ENCODE measurements around the gene HIPK2.

HIPK2 gene

DNA sequence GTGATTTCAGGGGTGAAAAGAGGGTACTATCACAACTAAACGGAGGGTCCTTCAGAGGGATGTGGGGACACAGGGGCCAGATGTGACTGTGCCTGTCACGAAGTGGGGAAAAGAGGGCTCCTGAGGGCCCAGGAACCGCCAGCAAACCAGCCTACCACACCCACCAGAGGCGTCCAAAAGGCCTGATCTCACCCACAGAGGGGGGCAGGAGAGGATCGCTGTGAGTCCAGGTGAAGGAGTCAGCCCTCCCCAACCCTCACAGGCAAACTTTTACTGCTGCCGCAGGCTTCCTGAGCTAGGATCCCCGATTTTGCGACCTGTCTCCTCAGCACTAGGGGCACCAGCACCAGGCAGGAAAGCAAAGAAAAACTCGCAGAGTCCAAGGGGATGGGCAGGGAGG is 64.7 kb downstream of the HIPK2 start:
- no peak for DNase-seq

DNA sequence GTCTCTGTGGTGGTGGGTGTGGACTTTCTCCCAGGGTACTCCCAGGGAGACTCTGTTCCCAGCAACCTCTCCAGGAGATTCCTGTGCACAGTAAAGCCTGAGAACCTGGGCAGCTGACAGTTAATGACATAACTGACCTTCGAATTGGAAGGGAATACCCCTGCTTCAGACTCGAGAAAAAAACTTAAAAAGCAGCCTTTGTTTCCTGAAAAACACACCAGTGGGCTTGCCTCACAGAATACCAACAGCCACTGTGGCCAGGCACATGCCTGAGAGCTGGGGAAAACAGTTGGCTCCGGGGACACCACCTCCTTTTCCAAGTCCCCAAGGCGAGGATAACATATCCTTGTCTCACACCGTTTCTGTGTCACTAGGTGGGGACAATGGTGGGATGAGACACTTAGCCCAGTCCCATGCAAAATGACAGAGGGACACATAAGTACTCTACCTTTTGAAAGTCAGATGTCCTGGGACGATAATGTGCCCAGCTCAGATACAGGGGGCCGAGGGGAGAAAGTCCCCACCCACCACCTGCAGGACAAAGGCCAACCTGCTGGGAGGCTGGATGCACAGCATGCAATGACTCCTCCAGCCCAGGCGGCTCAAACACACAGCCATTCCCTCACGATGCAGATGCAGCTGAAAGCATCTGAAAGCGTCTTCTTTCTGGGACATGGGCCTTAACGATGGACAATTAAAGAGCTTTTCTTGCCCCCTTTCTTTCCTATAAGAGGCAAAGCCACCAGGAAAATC is 65.6 kb downstream of the HIPK2 start:
- no peak for DNase-seq

DNA sequence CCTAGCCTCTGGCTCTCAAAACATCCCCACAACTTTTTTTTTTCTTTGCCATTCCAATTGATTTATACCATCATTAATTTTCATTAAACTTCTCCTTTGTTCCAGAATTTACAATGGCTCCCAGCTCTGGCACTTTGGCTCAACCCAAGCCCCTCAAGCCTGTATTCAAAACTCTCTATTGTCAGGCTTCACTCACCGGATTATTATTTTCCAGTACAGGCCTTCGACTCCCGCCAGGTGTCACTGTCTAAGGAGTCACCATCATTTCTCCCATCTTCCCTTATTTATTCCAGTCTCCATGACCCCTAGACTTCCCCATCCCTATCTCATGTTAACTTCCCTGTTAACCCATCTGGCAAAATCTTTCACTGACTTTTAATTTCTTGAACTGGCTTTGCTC is 67.8 kb downstream of the HIPK2 start:
- no peak for DNase-seq

DNA sequence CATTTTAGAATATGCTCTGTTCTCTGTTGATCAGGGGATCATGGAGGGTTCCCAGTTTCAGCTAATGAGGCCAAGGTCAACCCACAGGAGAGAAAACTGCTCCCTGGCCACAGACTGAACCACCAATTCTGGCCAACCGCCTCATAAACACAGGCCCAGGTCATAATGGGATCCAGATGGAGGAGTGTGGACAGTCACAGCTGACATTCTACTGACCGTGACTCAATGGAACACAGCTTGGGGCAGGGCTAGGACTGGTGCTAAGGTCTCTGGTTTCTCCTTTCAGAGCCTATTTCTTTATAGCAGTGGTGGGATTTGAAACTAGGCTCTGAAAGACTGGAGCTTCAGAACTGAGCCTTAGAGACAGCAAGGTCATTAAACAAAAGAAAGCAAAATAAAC is 68.3 kb downstream of the HIPK2 start:
- no peak for DNase-seq

DNA sequence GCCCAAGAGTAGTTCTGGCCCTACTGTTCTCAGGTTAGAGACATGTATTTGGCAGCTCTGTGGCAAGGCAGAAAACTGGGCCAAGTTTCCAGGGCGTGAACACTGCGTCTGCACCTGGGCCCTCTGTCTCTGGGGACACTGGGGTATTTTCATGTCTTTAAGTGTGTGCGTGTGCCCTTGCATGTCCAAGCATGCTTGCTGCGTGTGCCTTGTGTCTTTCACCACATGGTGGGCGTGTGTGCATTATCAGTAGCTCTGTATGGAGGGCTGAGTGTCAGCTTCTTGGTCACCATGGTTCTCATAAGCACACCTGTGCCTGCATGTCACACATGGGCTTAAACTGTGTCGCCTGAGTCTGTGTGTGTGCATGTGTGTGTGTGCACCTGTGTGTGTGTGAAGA is 69.3 kb downstream of the HIPK2 start:
- DNase-seq = no peak

GRCh38 chr7:139706837-139707236 is 71.0 kb downstream of the HIPK2 start:
- DNase-seq = no peak

DNA sequence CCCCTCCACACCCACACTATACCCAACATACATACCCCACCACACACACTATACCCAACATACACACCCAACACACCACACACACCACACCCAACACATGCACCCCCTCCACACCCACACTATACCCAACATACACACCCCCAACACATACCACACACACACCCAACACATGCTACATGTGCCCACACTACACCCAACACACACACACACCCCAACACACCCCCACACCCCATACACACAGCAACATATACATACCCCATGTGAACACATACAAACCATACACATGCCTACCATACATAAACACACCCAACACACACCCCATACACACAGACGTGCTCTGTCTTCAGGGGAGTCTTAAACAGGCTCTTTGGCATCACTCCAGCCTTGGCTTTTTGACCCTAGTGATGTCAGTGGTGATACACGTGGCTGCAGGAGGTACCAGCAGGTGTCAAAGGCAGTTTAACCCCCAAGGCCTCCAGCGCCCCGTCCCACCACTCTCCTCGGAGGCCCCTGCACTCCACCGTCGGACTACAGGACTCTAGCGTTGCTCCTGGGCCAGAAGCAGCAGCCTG is 73.4 kb downstream of the HIPK2 start:
- DNase-seq = no peak

GRCh38 chr7:139703487-139704307 is 74.1 kb downstream of the HIPK2 start:
- DNase-seq = no peak

DNA sequence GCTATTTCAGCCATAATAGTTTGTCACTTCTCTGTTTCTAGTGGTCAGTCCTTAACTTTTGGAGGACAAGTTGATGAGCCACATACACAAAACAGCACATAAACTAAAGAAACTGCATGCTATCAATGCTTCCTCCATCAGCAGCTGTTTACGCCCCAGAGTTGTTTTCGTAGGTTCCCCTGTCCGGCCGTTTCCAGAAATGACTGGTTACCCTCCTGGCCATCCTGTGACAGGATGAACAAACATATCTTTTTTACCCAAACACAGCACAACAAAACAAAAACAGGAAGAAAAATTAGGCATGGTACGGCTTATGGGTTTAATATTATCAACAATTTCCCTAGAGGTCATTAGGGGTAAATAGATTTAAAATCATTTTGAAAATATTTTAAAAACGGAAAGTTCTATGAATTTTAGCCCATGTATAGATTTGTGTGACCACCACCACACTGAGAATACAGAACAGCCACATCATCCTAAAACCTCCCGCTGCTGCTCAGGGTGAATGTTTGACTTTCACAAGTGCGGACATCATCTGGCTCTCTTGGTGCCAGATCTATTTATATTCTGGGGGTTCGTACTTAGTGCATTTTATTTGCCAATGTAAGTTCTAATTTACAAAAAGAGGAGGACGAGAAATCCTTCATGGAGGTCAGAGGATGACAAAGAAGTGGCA is 74.8 kb downstream of the HIPK2 start:
- DNase-seq = no peak

GRCh38 chr7:139702313-139702731 is 75.5 kb downstream of the HIPK2 start:
- DNase-seq = no peak

GRCh38 chr7:139701908-139702307 is 75.9 kb downstream of the HIPK2 start:
- DNase-seq = no peak

- DNase-seq = no peak
These were observed 77.1 kb downstream of the HIPK2 start for GRCh38 chr7:139700505-139701235.

DNA sequence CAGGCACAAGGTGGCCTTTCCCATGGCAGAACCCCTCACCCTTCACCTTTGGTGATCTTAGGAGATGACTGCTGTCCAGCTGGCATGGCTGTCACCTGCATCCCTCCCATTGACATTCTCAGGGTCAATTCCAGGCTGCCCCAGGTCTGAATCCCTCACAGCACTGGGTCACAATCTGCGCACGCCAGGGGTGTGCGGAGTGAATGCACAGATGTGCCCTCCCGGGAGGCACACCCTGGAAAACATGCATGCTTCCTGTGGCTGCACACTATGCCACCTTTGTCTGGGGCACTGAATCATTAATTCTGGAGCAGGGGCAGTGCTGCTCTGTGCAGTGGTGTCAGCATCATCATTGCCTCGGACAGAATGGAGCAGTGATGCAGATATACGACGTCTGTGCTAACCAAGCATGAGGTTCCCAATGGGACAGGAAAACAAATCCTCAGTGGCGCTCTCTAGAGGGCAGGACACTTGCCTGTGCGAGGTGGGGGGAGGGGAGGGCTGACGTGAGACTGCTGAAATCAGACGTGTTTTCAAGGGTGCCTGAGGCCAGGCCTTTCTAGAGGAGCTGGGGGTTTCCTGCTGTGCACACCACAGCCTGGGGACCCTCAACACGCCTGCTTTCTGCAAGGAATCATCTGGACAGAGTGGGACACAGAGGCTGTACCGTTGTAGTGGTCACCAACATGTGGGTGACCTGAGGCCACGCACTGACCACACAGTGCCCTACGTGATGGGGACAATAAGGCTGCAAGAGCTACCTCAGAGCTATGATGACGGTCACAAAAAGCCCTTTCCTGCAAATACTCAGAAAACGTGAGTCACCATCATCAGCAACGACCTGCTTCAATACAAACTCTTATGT is 77.9 kb downstream of the HIPK2 start:
- no peak for DNase-seq

DNA sequence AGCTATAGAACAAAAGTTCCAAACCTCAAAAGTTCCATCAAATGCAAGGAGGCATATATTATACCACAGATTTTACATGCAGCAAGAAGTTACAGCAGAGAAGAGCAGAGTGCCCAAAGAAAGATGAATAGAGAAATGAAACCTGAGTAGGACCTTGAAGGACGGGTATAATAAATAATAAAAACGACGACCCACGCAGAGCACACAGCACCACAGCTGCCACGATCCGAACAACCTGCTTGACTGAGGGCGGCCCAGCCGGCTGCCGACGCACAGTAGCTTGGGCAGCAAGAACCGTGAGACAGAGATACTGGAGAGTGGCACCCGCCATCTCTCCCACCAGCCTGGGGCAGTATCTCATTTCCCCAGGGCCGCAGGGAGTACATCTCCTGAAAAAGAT is 79.0 kb downstream of the HIPK2 start:
- no peak for DNase-seq

DNA sequence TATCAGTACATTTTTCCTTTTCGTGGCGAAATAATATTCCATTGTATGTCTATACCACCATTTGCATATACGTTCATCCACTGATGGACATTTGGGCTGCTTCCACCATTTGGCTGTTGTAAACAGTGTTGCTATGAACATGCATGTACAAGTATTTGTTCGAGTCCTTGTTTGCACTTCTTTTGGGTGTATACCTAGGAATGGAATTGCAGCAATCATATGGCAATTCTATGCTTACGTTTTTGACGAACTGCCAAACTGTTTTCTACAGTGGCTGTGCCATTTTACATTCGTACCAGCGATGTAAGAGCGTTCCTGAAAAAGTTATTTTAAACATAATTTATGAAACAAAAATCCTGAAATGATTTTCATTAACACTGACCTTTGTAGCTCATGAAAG is 79.5 kb downstream of the HIPK2 start:
- no peak for DNase-seq

DNA sequence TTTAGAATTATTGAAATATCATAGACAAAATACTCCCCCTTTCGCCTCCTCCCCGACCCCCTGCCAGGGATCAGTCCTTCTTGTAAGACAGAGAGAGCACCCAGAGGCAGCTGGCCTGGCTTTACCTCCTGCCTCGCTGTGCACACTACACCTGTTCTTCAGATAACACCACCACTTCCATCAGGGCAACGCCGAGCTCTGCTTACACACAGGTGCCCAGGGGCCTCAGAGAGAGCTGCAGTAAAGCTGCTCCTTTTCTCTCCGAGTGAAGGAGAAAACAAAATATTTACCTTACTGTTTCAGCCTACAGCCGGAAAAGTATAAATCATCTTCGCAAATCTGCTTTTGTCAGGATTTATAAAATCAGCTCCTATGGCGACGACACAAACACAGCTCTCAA is 80.7 kb downstream of the HIPK2 start:
- no peak for DNase-seq

GRCh38 chr7:139696552-139696951 is 81.2 kb downstream of the HIPK2 start:
- no peak for DNase-seq

DNA sequence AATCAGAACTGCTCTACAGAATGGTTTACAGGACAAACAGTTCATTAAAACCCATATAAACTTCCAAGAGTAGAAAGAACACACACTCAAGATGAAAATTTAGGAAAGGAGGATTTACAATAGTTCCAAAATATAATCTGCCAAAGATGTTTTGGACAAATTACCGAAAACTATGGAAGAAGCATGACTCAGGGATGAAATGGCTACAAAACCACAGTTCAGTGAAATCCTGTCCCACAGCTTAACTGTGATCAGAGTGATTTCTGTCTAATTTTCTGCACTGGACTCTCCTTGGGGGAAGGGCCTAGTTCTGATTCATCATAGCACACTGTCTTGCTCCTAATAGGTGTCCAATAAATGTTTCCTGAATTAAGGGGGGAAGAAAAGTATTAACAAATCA is 82.2 kb downstream of the HIPK2 start:
- DNase-seq = no peak

DNA sequence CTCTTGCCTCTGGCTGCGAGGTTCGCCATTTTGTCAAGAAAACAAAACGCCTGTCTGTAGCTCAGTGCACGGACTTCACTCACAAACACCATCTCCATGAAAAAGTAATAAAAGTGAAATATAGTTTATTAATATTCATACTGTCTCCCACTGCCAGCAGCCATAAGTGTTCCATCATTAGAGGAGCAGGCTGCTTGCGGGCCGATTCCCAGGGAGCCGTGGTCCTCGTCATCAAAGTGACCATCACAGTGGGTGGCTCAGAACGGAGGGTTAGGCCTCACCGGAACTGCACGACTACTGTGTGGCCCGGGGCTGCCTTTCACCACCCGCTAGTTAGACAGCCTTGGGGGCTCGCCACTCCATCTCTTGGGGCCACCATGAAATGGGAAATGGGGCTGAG is 82.7 kb downstream of the HIPK2 start:
- DNase-seq = no peak

DNA sequence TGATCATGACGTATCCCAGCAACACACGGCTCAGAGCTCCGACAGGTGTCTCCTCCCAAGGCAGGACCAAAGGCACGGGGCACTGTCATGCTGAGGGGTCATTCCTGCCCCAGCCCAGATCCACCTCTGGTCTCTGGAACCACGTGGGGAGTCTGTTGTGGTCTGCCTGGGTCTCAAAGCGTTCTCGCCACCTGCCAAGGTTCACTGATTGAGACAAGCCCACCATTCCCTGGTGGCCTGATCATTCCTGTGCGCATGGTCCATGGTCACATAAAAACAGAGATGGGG is 83.5 kb downstream of the HIPK2 start:
- no peak for DNase-seq

DNA sequence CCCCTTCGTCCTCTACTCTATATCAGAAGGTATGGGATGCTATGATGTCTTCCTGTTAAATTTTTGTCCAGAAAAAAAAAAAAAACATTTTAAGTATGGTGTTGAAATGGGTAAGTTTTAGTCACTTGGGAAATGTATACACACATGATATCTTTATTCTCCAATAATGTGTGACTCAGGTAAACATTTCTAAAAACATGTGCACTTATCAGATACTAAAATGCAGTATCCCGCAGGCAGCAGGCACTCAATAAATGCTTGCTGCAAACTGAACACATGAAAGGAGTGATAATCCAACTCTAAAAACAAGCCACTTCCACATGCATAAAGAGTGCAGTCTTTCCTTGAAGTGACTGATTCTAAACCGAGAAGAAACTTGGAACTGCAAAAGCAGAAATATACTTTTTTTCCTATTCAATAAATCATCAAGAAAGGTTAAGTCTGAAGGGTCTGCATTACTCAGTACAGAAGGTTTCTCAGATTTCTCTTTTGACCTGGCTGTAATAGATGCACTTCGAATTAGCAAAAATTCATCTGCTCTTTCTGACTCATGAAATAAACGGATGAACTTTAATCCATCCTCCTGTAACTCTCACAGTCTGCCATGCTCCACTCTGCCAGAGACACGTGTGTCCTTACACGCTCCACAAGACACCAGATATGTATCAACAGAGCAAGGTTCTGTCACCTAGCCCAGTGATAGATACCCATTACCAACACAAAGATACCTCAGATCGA is 84.0 kb downstream of the HIPK2 start:
- no peak for DNase-seq

Data from NCI-H1105 (cell line).